ENCODE results near the gene ROBO2.
"Not testable (repeated sequence)": the region's sequence is repeated elsewhere in the genome, so short reads cannot be mapped to it uniquely, and the experiment has no call there.

The ROBO2 gene

GRCh38 chr3:77348244-77348855, 308.5 kb downstream of the ROBO2 start:
- DNase-seq, result no peak

GRCh38 chr3:77354958-77355357, 315.1 kb downstream of the ROBO2 start:
- no peak for DNase-seq

GRCh38 chr3:77362936-77363335, 323.0 kb downstream of the ROBO2 start:
- no peak for DNase-seq

- DNase-seq, result no peak
Measured at GRCh38 chr3:77365152-77365551, 325.3 kb downstream of the ROBO2 start.

GRCh38 chr3:77370413-77370812, 330.5 kb downstream of the ROBO2 start:
- no peak for DNase-seq

GRCh38 chr3:77372018-77372417, 332.1 kb downstream of the ROBO2 start:
- no peak for DNase-seq

GRCh38 chr3:77372634-77373346, 332.9 kb downstream of the ROBO2 start:
- no peak for DNase-seq

- DNase-seq, result no peak
Measured at GRCh38 chr3:77373619-77374018, 333.7 kb downstream of the ROBO2 start.

- DNase-seq, result no peak
Measured at GRCh38 chr3:77376511-77376910, 336.6 kb downstream of the ROBO2 start.

- DNase-seq, result no peak
Measured at GRCh38 chr3:77377717-77378116, 337.8 kb downstream of the ROBO2 start.

- no peak for DNase-seq
Measured at GRCh38 chr3:77380136-77380535, 340.2 kb downstream of the ROBO2 start.

GRCh38 chr3:77381431-77381830, 341.5 kb downstream of the ROBO2 start:
- no peak for DNase-seq

GRCh38 chr3:77392181-77392580, 352.3 kb downstream of the ROBO2 start:
- no peak for DNase-seq

- DNase-seq, result no peak
Measured at GRCh38 chr3:77394046-77394445, 354.1 kb downstream of the ROBO2 start.

- no peak for DNase-seq
Measured at GRCh38 chr3:77404871-77405270, 365.0 kb downstream of the ROBO2 start.

- DNase-seq, result no peak
Measured at GRCh38 chr3:77407441-77407840, 367.5 kb downstream of the ROBO2 start.

- not testable (repeated sequence) for DNase-seq
Measured at GRCh38 chr3:77410334-77410733, 370.4 kb downstream of the ROBO2 start.

- no peak for DNase-seq
Measured at GRCh38 chr3:77411334-77411733, 371.4 kb downstream of the ROBO2 start.

- DNase-seq, result no peak
Measured at GRCh38 chr3:77412021-77412438, 372.1 kb downstream of the ROBO2 start.

- DNase-seq, result no peak
Measured at GRCh38 chr3:77412584-77412983, 372.7 kb downstream of the ROBO2 start.

- no peak for DNase-seq
Measured at GRCh38 chr3:77414881-77415280, 375.0 kb downstream of the ROBO2 start.

GRCh38 chr3:77420336-77420735, 380.4 kb downstream of the ROBO2 start:
- no peak for DNase-seq

GRCh38 chr3:77421916-77422315, 382.0 kb downstream of the ROBO2 start:
- no peak for DNase-seq

GRCh38 chr3:77426531-77426930, 386.6 kb downstream of the ROBO2 start:
- no peak for DNase-seq

GRCh38 chr3:77427528-77427927, 387.6 kb downstream of the ROBO2 start:
- no peak for DNase-seq

Data from activated T-cell treated with anti-CD3 and anti-CD28 coated beads for 4 hours (primary cell).